ENCODE data around the gene TIGD1.

DNA sequence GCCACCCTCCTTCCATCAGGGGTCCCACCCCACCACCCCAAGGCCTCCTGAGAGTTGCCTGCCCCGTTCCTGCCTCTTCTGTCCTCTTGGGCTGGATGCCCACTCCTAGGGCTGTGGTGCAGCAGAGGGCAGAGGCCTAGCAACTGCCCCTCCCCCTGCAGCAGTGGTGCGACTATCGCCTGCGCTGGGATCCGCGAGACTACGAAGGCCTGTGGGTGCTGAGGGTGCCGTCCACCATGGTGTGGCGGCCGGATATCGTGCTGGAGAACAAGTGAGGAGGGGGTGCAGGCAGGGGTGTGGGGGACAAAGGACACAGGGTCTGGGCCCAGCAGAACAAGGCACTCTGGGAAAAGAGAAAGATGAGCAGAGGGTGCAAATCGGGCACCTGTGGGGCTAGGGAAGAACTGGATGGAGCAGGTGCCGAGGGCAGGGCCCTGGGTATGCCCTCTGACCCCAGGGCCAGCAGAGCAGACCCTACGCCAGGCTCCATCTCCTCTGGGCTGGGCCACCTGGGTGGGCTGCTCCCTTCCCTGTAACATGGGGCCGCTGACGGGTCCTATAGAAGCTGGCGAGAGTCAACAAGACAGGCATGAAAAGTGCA lies 9.8 kb downstream of the TIGD1 start:
- TF ChIP-seq CTCF (conservative IDR thresholded peaks at IDR 0.05; ENCODE audit: low read depth, low read length) (no peak), EZH2 (IDR thresholded peaks at IDR 0.05; ENCODE audit: borderline replicate concordance, low read depth, low read length, poor library complexity, severe bottlenecking) (no peak)
